ENCODE data around the gene SLIT3.

SLIT3 gene

DNA sequence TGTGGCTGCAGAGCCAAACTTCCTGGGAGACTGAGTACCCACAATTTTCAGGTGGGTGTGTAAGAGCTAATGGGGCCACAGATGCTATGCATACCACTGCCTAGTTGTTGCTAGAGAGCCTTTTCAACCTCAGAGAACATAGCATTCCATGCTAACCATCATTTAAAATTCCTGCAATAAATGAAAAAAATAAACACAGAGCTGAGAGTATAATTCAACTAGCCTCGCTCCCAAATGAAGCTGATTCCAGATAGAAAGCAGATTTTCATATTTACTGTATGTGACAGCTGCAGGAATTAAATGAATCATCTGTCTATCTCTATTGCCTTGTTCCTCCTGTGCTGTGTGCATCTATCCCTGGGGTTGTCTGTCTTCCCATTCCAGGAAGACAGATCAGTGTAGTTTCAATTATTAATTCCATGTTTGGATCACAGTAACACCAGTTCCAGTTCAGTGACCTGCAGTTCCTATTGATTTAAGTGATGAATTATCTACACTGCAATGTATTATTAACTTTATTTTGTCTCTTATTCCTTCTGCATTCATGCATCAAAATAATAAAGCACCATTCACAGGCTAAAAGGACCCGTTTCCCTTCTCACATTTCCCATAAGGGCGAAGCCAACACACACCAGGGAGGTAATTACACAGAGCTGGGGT, 324.5 kb downstream of the SLIT3 start:
- DNase-seq (ENCODE audit: low read depth): no peak

DNA sequence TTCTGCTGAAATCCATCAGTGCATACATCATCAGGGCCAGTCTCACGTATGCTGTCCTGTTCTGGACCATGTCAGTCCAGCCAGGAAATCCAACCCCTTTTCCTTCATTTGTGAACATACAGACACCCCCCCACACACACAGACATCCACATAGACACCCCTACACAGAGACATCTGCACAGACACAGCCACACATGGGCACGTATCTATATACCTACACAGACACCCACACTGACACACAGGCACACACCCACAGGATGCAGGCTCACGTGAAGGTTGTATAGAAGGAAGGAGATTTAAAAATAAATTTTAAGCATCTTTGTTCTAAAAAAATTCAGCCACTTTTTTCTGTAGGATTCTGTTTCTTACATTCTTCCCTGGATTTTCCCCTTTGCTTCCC, 325.6 kb downstream of the SLIT3 start:
- H3K4me3 ChIP-seq (ENCODE audit: low read depth, low read length): no peak overlapping the region
- no peak for DNase-seq (ENCODE audit: low read depth)
- TF ChIP-seq, protein P1, sequence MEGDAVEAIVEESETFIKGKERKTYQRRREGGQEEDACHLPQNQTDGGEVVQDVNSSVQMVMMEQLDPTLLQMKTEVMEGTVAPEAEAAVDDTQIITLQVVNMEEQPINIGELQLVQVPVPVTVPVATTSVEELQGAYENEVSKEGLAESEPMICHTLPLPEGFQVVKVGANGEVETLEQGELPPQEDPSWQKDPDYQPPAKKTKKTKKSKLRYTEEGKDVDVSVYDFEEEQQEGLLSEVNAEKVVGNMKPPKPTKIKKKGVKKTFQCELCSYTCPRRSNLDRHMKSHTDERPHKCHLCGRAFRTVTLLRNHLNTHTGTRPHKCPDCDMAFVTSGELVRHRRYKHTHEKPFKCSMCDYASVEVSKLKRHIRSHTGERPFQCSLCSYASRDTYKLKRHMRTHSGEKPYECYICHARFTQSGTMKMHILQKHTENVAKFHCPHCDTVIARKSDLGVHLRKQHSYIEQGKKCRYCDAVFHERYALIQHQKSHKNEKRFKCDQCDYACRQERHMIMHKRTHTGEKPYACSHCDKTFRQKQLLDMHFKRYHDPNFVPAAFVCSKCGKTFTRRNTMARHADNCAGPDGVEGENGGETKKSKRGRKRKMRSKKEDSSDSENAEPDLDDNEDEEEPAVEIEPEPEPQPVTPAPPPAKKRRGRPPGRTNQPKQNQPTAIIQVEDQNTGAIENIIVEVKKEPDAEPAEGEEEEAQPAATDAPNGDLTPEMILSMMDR (IDR thresholded peaks at IDR 0.05; ENCODE audit: control insufficient read depth, extremely low read depth, insufficient read depth): no peak

More for the DNA sequence above, 324.5 kb downstream of the SLIT3 start:
- TF ChIP-seq, protein P1 (IDR thresholded peaks at IDR 0.05; ENCODE audit: control insufficient read depth, extremely low read depth, insufficient read depth): no peak
- H3K4me3 ChIP-seq (ENCODE audit: low read depth, low read length): no peak overlapping the region

DNA sequence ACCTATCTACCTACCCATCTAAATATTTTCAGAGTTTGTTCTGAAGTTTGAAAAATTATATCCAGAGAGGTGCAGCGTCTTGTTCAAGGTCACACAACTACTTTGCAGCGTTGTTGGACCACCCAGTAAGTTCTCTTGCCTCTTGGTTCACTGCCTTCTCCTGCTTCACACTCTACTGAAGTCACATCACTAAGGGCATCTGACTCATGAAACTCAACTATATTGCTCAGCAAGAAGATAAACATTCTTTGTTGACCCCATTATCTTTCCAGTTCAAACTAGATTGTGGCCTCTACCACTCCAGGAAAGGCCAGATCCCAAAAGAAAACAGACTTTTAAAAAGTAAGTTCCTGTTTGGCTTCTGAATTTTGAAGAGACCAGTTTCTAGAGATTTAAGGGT, 326.9 kb downstream of the SLIT3 start:
- no peak for DNase-seq (ENCODE audit: low read depth)
- TF ChIP-seq, protein P1 (IDR thresholded peaks at IDR 0.05; ENCODE audit: control insufficient read depth, extremely low read depth, insufficient read depth): no peak

DNA sequence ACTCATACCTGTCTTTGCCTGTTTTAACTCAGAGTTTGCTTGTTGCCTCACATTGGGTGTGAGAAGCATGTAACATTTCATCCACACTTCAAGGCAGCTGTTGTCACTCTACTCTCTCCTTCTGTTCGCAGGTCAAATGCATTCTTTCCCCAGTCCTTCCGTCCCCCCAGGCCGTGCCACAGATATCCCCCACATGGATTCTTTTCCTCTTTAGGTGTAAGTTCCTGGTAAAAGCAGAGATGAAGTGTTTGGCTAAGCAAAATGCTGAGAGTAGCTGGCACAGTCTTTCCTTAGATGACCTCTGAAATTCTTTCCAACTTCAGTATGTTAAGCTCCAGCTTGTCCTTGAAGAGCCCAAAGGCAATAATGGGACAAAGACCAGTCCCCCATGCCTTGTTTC, 328.2 kb downstream of the SLIT3 start:
- H3K4me3 ChIP-seq (ENCODE audit: low read depth, low read length): no peak overlapping the region
- TF ChIP-seq, protein P1 (IDR thresholded peaks at IDR 0.05; ENCODE audit: control insufficient read depth, extremely low read depth, insufficient read depth): no peak
- no peak for DNase-seq (ENCODE audit: low read depth)

More for the DNA sequence above, 326.9 kb downstream of the SLIT3 start:
- no peak overlapping the region for H3K4me3 ChIP-seq (ENCODE audit: low read depth, low read length)

DNA sequence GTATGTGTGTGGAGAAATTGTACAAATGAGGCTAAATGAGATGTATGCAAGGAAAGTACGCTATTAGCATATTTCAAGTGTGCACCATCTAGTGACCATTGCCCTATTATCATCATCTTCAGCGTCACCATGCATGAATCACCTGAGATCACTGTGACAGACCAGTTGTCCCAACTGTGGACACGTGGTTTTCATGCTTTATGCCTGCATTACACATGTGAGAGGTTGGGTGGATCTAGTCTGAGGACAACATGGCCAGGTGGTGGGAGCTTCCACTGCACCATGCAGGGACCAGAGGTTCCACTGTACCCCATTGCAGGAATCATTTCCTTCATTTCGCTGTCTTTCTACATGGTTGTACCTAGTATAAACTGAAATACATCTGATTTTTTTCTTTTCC, 329.8 kb downstream of the SLIT3 start:
- no peak overlapping the region for H3K4me3 ChIP-seq (ENCODE audit: low read depth, low read length)
- no peak for DNase-seq (ENCODE audit: low read depth)
- TF ChIP-seq, protein P1 (IDR thresholded peaks at IDR 0.05; ENCODE audit: control insufficient read depth, extremely low read depth, insufficient read depth): no peak

GRCh38 chr5:168969326-168969886, 331.5 kb downstream of the SLIT3 start:
- no peak for DNase-seq (ENCODE audit: low read depth)
- H3K4me3 ChIP-seq (ENCODE audit: low read depth, low read length): no peak overlapping the region
- TF ChIP-seq, protein P1 (IDR thresholded peaks at IDR 0.05; ENCODE audit: control insufficient read depth, extremely low read depth, insufficient read depth): no peak
